Activated T-helper 1 cell treated with anti-CD3 and anti-CD28 coated beads, Interleukin-12 subunit alpha, Interleukin-12 subunit beta, Interleukin-2, Interleukin-4 antibody, amounts not matched to agents 30 ng/mL and 10 ng/mL and 1 ng/mL, durations not matched to agents 14 hours and 24 hours and 36 hours (primary cell): ENCODE results near the gene HIC1. TPM values are rescaled to one million over a fixed set of nuclear protein-coding genes. Genes with fewer than 3 reads are reported as not detected.

Experiments used
- DNase-seq: peaks from one replicate; pipeline ENCODE4 v3.0.0; 2021; ENCODE audit warnings: low spot score
- H3K27ac Mint-ChIP-seq: one replicate; pipeline ENCODE4 v1.8.0; 2021; ENCODE audit warnings: mild to moderate bottlenecking, mixed read lengths
- H3K27me3 Mint-ChIP-seq: one replicate; pipeline ENCODE4 v1.8.0; 2022; ENCODE audit warnings: mild to moderate bottlenecking, moderate library complexity, mixed read lengths; ENCODE audit not compliant: insufficient read depth
- H3K36me3 Mint-ChIP-seq: one replicate; pipeline ENCODE4 v1.8.0; 2021; ENCODE audit warnings: low read depth, mixed read lengths
- H3K4me1 Mint-ChIP-seq: one replicate; pipeline ENCODE4 v1.8.0; 2021; ENCODE audit warnings: low read depth, mixed read lengths
- H3K4me3 Mint-ChIP-seq: one replicate; pipeline ENCODE4 v1.8.0; 2021; ENCODE audit warnings: mild to moderate bottlenecking, moderate library complexity, mixed read lengths
- H3K9me3 Mint-ChIP-seq: one replicate; pipeline ENCODE4 v1.8.0; 2021; ENCODE audit warnings: mixed read lengths
- intact Hi-C: fragments of 100-400 bp; cut with micrococcal nuclease; formaldehyde crosslinking; loops from one replicate; pipeline ENCODE4 v1.15.1; 2024
- total RNA-seq: library from RNA; stranded (reverse); gene quantifications from 2 replicates; pipeline ENCODE4 v1.2.3, GENCODE V29; 2022

Gene HIC1
- total RNA-seq, 1 donor from 2014 or later = 47.0 TPM

DNA sequence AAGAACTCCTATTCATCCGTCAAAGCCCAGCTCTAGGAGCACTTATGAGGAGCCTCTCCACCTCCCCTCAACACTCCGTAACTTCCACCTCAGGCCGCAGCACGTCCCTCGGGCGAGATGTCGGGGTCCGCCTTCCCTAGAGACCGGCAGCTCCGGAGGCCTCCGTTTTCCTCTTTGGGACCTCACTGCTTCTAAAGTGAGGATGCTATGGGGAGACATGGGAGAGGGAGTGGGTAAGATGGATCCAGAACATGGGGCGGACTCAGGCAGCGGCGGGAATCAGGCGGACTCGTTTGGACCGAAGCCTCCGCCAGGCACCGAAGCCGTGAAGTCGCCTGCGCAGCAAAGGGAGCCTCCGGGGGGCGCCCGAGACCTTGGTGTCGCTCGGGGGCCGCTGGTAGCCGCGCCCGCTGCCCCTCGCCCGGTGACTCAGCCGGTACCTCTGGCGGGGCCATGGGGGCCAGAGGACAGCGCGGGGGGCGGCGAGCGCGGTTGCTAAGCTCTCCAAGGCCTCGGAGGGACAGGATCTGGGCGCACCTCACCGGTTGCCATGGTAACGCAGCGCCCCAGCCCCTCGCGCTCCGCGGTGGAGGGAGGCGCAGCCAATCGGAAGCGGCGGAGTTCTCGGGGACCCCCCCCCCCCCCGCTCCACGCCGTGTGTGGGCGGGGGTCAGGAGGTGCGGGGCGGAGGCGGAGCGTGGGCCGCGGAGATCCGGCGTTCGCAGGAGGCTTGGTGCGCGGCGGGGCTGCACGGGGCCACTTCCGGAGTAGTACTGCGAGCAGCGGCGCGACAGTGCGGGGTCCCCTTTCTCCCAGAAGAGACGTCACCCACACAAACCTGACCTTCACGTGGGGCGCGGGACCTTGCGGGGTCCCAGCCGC lies 1.3 kb upstream of the HIC1 start:
- peak overlapping the region; percentile 84 for H3K4me3 Mint-ChIP-seq
- peaks cover 24% of the 10 kb centered on the region for H3K4me1 Mint-ChIP-seq
- intact Hi-C loops = loop anchor here (1.0 to 5.0 kb wide), 8 partner anchors 23 to 339 kb away; partner anchors contain the start of genes DPH1, SMG6, SRR and TSR1
- DNase-seq = peak; percentile 79
- no peaks in the 10 kb centered on the region for H3K9me3 Mint-ChIP-seq
- peak overlapping the region; percentile 91 for H3K27ac Mint-ChIP-seq
- H3K36me3 Mint-ChIP-seq = peaks cover 2% of the 10 kb centered on the region
- peaks cover 12% of the 10 kb centered on the region for H3K27me3 Mint-ChIP-seq

DNA sequence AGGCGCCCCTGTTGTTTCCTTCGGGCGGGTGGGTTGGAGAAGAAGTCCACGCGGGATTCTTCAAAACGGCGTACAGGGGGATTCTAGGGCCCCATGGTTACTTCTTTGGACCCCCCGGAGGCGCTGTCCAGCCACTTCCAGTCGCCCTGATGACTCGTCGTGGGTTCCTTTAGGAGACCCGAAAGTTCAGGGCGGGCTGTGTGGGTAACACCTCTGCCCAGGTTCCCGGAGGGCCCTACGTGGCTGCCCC lies 716 bp upstream of the HIC1 start:
- peaks cover 12% of the 10 kb centered on the region for H3K27me3 Mint-ChIP-seq
- peak overlapping the region; percentile 84 for H3K4me3 Mint-ChIP-seq
- DNase-seq = no peak
- H3K4me1 Mint-ChIP-seq = peaks cover 18% of the 10 kb centered on the region
- H3K36me3 Mint-ChIP-seq = peaks cover 2% of the 10 kb centered on the region
- no peaks in the 10 kb centered on the region for H3K9me3 Mint-ChIP-seq
- intact Hi-C loops = loop anchor here (1.0 to 5.0 kb wide), 8 partner anchors 24 to 339 kb away; partner anchors contain the start of genes DPH1, SMG6, SRR and TSR1
- peak overlapping the region; percentile 91 for H3K27ac Mint-ChIP-seq

DNA sequence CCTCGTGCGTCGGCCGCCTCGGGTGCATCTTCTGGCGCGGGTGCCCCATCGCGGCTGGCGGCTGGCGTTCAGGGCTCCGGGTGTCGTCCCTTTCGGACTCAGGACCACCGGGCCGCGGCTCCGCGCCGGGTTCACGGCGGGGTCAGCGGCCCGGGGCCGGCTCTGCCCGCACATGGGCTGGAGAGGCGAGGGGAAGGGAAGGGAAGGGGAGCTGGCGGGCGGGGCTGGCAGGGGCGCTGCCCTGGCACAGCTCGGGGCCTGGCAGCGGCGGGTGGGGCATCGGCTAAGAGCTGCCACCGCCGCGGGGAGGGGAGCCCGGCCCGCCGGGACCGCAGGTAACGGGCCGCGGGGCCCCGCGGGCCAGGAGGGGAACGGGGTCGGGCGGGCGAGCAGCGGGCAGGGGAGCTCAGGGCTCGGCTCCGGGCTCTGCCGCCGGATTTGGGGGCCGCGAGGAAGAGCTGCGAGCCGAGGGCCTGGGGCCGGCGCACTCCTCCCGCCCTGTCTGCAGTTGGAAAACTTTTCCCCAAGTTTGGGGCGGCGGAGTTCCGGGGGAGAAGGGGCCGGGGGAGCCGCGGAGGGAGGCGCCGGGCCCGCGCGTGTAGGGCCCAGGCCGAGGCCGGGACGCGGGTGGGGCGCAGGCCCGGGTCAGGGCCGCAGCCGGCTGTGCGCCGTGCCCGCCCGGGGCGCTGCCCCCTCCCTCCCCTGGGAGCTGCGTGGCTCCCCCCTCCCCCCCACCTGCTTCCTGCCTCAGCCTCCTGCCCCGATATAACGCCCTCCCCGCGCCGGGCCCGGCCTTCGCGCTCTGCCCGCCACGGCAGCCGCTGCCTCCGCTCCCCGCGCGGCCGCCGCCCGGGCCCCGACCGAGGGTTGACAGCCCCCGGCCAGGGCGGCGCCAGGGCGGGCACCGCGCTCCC lies 646 bp downstream of the HIC1 start:
- Mint-ChIP-seq H3K27me3 (peaks cover 12% of the 10 kb centered on the region), H3K4me3 (peak overlapping the region; percentile 83), H3K27ac (no peak overlapping the region), H3K36me3 (peaks cover 14% of the 10 kb centered on the region), H3K9me3 (no peaks in the 10 kb centered on the region), H3K4me1 (peaks cover 28% of the 10 kb centered on the region)
- intact Hi-C loops = loop anchor here (1.0 to 2.0 kb wide), 3 partner anchors 15 to 337 kb away; no protein-coding TSS in a partner anchor
- DNase-seq = peak; percentile 56

DNA sequence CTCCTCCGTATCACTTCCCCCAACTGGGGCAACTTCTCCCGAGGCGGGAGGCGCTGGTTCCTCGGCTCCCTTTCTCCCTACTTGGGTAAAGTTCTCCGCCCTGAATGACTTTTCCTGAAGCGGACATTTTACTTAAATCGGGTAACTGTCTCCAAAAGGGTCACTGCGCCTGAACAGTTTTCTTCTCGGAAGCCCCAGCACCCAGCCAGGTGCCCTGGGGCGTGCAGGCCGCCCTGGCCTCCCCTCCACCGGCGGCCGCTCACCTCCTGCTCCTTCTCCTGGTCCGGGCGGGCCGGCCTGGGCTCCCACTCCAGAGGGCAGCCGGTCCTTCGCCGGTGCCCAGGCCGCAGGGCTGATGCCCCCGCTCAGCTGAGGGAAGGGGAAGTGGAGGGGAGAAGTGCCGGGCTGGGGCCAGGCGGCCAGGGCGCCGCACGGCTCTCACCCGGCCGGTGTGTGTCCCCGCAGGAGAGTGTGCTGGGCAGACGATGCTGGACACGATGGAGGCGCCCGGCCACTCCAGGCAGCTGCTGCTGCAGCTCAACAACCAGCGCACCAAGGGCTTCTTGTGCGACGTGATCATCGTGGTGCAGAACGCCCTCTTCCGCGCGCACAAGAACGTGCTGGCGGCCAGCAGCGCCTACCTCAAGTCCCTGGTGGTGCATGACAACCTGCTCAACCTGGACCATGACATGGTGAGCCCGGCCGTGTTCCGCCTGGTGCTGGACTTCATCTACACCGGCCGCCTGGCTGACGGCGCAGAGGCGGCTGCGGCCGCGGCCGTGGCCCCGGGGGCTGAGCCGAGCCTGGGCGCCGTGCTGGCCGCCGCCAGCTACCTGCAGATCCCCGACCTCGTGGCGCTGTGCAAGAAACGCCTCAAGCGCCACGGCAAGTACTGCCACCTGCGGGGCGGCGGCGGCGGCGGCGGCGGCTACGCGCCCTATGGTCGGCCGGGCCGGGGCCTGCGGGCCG lies 1.6 kb downstream of the HIC1 start:
- intact Hi-C loops = loop anchor here (1.0 kb wide), 1 partner anchor 14 kb away; no protein-coding TSS in a partner anchor
- peak overlapping the region; percentile 79 for H3K27ac Mint-ChIP-seq
- peaks cover 17% of the 10 kb centered on the region for H3K36me3 Mint-ChIP-seq
- H3K9me3 Mint-ChIP-seq = no peaks in the 10 kb centered on the region
- H3K27me3 Mint-ChIP-seq = peaks cover 11% of the 10 kb centered on the region
- DNase-seq = peak; percentile 58
- H3K4me1 Mint-ChIP-seq = peaks cover 30% of the 10 kb centered on the region
- H3K4me3 Mint-ChIP-seq = peak overlapping the region; percentile 83

DNA sequence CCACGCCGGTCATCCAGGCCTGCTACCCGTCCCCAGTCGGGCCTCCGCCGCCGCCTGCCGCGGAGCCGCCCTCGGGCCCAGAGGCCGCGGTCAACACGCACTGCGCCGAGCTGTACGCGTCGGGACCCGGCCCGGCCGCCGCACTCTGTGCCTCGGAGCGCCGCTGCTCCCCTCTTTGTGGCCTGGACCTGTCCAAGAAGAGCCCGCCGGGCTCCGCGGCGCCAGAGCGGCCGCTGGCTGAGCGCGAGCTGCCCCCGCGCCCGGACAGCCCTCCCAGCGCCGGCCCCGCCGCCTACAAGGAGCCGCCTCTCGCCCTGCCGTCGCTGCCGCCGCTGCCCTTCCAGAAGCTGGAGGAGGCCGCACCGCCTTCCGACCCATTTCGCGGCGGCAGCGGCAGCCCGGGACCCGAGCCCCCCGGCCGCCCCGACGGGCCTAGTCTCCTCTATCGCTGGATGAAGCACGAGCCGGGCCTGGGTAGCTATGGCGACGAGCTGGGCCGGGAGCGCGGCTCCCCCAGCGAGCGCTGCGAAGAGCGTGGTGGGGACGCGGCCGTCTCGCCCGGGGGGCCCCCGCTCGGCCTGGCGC lies 2.4 kb downstream of the HIC1 start:
- Mint-ChIP-seq H3K36me3 (peaks cover 25% of the 10 kb centered on the region), H3K4me3 (no peak overlapping the region), H3K9me3 (no peaks in the 10 kb centered on the region), H3K27me3 (peaks cover 4% of the 10 kb centered on the region), H3K27ac (no peak overlapping the region), H3K4me1 (peaks cover 29% of the 10 kb centered on the region)
- intact Hi-C loops = no loop called here
- DNase-seq = no peak

DNA sequence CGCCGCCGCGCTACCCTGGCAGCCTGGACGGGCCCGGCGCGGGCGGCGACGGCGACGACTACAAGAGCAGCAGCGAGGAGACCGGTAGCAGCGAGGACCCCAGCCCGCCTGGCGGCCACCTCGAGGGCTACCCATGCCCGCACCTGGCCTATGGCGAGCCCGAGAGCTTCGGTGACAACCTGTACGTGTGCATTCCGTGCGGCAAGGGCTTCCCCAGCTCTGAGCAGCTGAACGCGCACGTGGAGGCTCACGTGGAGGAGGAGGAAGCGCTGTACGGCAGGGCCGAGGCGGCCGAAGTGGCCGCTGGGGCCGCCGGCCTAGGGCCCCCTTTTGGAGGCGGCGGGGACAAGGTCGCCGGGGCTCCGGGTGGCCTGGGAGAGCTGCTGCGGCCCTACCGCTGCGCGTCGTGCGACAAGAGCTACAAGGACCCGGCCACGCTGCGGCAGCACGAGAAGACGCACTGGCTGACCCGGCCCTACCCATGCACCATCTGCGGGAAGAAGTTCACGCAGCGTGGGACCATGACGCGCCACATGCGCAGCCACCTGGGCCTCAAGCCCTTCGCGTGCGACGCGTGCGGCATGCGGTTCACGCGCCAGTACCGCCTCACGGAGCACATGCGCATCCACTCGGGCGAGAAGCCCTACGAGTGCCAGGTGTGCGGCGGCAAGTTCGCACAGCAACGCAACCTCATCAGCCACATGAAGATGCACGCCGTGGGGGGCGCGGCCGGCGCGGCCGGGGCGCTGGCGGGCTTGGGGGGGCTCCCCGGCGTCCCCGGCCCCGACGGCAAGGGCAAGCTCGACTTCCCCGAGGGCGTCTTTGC lies 3.1 kb downstream of the HIC1 start:
- no peaks in the 10 kb centered on the region for H3K9me3 Mint-ChIP-seq
- intact Hi-C loops = loop anchor here (1.0 kb wide), 1 partner anchor 186 kb away; no protein-coding TSS in a partner anchor
- peaks cover 34% of the 10 kb centered on the region for H3K4me1 Mint-ChIP-seq
- peak; percentile 21 for DNase-seq
- H3K27ac Mint-ChIP-seq = peak overlapping the region; percentile 80
- H3K36me3 Mint-ChIP-seq = peaks cover 29% of the 10 kb centered on the region
- H3K27me3 Mint-ChIP-seq = peaks cover 3% of the 10 kb centered on the region
- H3K4me3 Mint-ChIP-seq = peak overlapping the region; percentile 69

DNA sequence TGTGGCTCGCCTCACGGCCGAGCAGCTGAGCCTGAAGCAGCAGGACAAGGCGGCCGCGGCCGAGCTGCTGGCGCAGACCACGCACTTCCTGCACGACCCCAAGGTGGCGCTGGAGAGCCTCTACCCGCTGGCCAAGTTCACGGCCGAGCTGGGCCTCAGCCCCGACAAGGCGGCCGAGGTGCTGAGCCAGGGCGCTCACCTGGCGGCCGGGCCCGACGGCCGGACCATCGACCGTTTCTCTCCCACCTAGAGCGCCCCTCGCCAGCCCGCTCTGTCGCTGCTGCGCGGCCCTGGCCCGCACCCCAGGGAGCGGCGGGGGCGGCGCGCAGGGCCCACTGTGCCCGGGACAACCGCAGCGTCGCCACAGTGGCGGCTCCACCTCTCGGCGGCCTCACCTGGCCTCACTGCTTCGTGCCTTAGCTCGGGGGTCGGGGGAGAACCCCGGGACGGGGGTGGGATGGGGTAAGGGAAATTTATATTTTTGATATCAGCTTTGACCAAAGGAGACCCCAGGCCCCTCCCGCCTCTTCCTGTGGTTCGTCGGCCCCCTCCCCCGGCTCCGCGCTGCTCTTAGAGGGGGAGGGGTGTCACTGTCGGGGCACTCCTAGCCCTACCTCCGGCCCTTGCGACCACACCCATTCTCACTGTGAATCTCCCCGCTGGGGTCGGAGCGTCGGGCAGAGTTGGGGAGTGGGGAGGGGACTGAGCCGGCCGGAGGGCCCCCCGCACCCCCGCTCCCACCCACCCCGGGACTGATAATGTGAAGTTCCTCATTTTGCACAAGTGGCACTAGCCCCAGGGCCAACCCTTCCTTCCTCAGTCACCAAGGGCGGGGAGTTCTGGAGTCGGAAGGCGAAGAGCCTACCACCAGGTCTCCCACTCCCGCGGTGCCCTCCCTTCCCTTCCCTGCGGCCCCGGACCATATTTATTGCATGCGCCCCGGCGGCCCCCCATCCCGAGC lies 4.0 kb downstream of the HIC1 start:
- peak overlapping the region; percentile 81 for H3K4me3 Mint-ChIP-seq
- intact Hi-C loops = loop anchor here (1.0 kb wide), 1 partner anchor 185 kb away; no protein-coding TSS in a partner anchor

DNA sequence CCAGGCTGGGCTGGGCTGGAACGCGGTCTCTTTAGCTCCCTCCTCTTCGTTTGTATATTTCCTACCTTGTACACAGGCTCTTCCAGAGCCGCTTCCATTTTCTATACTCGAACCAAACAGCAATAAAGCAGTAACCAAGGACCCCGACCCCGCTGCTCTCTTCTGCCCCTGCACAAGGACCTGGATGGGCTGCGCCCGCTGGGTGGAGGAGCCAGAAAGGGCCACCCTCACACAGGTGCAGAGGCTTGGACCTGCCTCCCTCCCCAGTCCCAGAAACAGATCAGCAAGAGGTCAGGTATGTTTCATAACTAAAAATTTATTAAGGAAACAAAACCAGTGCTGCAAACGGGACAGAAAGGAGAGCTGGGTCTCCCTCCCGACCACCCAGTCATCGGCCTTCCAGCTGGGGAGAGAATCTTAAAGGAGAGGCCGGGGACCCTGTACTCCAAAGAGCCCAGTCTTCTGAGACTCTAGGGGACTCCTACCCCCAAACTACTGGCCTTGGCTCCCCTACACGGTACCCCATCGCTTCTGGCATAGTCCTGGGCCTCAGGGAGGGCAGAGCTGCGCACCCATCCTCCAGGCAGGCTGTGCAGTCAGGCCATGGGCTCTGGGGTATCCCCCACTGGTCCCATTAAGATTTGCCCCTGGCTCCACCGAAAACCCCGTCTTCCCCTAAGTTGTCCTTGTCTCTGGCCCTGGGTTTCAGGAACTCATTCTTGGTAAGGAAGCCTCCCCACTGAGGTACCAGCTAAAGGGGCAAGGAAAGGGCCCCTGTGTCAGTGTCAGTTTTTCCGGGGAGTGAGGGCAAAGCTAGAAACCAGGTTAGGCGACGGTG lies 4.9 kb downstream of the HIC1 start:
- no peaks in the 10 kb centered on the region for H3K9me3 Mint-ChIP-seq
- no peaks in the 10 kb centered on the region for H3K27me3 Mint-ChIP-seq
- peak overlapping the region; percentile 81 for H3K4me3 Mint-ChIP-seq
- peak overlapping the region; percentile 72 for H3K27ac Mint-ChIP-seq
- DNase-seq = no peak
- intact Hi-C loops = no loop called here
- peaks cover 41% of the 10 kb centered on the region for H3K36me3 Mint-ChIP-seq
- H3K4me1 Mint-ChIP-seq = peaks cover 46% of the 10 kb centered on the region

More for the DNA sequence above, 4.0 kb downstream of the HIC1 start:
- no peaks in the 10 kb centered on the region for H3K9me3 Mint-ChIP-seq
- peak; percentile 73 for DNase-seq
- peak overlapping the region; percentile 75 for H3K27ac Mint-ChIP-seq
- peaks cover 37% of the 10 kb centered on the region for H3K4me1 Mint-ChIP-seq
- H3K36me3 Mint-ChIP-seq = peaks cover 33% of the 10 kb centered on the region
- no peaks in the 10 kb centered on the region for H3K27me3 Mint-ChIP-seq

DNA sequence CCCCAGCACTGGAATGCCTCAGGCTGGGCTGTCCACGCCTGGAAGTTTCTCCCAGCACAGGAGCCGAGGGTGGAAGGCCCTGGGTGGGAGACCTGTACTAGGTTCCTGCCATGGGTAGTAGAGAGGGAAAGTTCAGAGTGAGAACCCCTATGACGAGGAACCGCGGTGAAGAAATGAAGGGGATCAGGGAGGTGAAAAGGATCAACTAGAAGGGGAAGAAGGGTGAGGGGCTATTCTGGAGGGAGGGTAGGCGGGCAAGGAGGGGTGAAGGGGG lies 5.4 kb downstream of the HIC1 start:
- no peaks in the 10 kb centered on the region for H3K9me3 Mint-ChIP-seq
- H3K27ac Mint-ChIP-seq = peak overlapping the region; percentile 71
- H3K4me1 Mint-ChIP-seq = peaks cover 49% of the 10 kb centered on the region
- H3K4me3 Mint-ChIP-seq = peak overlapping the region; percentile 81
- DNase-seq = no peak
- no peaks in the 10 kb centered on the region for H3K27me3 Mint-ChIP-seq
- intact Hi-C loops = no loop called here
- peaks cover 43% of the 10 kb centered on the region for H3K36me3 Mint-ChIP-seq
